Frontal cortex (tissue), 4 donors: ENCODE measurements around the gene ZNF592. TPM values are rescaled to one million over a fixed set of nuclear protein-coding genes. Genes with fewer than 3 reads are reported as not detected.
"Not testable (repeated sequence)": the region's sequence is repeated elsewhere in the genome, so short reads cannot be mapped to it uniquely, and the experiment has no call there.

ENCODE experiments used
- DNase-seq, 2 donors: peaks; one replicate each; pipeline ENCODE4 v3.0.0; 2012; ENCODE audit warnings: low spot score in 2 of 2
- FAIRE-seq: peaks from 2 replicates; lab custom pipeline; 2012; peaks lifted over from hg19 to GRCh38; lab: Jason Lieb, UNC
- small RNA-seq: library from RNA; depleted of rRNA; stranded (forward); fragments of <200 nt; gene quantifications from one replicate; pipeline ENCODE3, GENCODE V24; 2014
- total RNA-seq: library from RNA; depleted of rRNA; stranded (reverse); fragments of >200 nt; gene quantifications from one replicate; pipeline ENCODE4 v1.2.3, GENCODE V29; 2014
- donor health status: control.
- donor health status: control.
- donor health status: control.

The ZNF592 gene
- total RNA-seq, 1 donor from 2014 or later, result 4.5 TPM

DNA sequence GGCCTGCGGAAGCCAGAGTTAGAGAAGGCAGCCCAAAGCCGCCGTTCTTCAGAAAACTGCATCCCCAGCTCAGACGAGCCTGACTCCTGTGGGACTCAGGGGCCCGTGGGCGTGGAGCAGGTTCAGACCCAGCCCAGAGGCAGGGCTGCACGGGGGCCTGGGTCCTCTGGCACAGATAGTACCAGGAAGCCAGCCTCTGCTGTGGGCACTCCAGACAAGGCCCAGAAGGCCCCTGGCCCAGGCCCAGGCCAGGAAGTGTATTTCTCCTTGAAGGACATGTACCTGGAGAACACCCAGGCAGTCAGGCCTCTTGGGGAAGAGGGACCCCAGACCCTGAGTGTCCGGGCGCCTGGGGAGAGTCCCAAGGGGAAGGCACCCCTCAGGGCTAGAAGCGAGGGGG is 91.9 kb downstream of the ZNF592 start:
- no peak for FAIRE-seq
- no peak for DNase-seq

GRCh38 chr15:84840741-84841429 is 92.5 kb downstream of the ZNF592 start:
- DNase-seq (no peak), FAIRE-seq (no peak)

GRCh38 chr15:84842781-84843180 is 94.4 kb downstream of the ZNF592 start:
- no peak for FAIRE-seq

GRCh38 chr15:84844964-84845363 is 96.6 kb downstream of the ZNF592 start:
- no peak for DNase-seq
- FAIRE-seq, result no peak

More at GRCh38 chr15:84842781-84843180, 94.4 kb downstream of the ZNF592 start:
- no peak for DNase-seq

DNA sequence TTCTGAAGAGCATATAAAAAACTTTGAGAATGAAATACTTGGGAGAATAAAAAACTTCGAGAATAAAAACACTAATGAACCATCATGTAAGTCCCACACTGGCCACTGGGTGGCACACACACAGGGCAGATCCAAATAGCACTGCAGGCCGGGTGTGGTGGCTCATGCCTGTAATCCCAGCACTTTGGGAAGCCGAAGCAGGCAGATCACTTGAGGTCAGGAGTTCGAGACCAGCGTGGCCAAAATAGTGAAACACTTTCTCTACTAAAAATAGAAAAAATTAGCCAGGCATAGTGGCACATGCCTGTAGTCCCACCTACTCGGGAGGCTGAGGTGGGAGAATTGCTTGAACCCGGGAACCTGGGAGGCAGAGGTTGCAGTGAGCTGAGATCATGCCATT is 97.2 kb downstream of the ZNF592 start:
- DNase-seq, FAIRE-seq: not testable (repeated sequence)

- FAIRE-seq, result no peak
- DNase-seq, result no peak
Observed at GRCh38 chr15:84846269-84846668, 97.9 kb downstream of the ZNF592 start.

DNA sequence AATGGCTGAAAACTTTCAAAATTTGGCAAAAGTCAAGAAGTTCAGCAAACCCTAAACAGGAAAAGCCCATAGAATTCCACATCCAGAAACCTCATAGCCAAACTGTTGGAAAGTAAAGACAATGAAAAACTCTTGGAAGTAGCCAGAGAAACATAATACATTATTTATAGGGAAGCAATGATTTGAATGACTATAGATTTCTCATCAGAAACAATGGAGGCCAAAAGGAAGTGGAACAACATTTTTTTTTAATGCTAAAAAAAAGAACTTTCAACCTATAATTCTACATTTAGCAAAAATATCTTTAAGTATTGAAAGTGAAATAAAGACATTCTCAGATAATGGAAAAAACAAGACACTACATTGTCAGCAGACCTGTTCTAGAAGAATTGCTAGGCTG is 99.0 kb downstream of the ZNF592 start:
- DNase-seq (no peak), FAIRE-seq (no peak)

- FAIRE-seq (no peak), DNase-seq (no peak)
Observed at GRCh38 chr15:84852212-84852611, 103.8 kb downstream of the ZNF592 start.

GRCh38 chr15:84855136-84855535 is 106.7 kb downstream of the ZNF592 start:
- DNase-seq, result no peak
- no peak for FAIRE-seq

DNA sequence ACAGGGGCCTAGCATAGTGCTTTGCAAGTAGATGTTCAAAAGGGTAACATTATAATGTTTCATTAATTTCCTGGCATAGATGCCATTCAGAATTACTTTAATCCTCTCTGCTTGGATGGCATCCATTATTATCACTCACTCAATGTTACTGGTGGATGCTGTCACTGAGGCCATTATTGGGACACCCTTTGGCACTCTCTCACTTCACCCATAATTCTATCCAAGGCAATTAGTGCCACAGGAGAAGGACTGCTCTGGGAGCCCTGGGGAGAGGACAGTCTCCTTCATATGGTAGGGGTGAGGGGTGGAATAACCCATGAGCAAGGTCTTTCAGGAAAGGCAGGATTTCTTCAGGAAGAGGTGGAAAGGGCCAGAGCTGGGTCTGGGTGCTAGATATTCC is 107.4 kb downstream of the ZNF592 start:
- FAIRE-seq (no peak), DNase-seq (no peak)

Small RNA genes lying within 50 kb of the gene (small RNA-seq; reads per million reads assigned to genes)
- not detected for gene RF00402

Other genes with a start within 250 kb of the ZNF592 start
- 34.2 TPM for gene ZSCAN2, start 147.6 kb upstream of the ZNF592 start, total RNA-seq
- 24.9 TPM for gene WDR73, start 94.3 kb upstream of the ZNF592 start, total RNA-seq
- gene NMB, start 90.4 kb upstream of the ZNF592 start, total RNA-seq, result 2.4 TPM
- 79.5 TPM for gene SEC11A, start 32.5 kb upstream of the ZNF592 start, total RNA-seq
- 0.82 TPM for gene ALPK3, start 68.8 kb downstream of the ZNF592 start, total RNA-seq
- gene SLC28A1, start 136.1 kb downstream of the ZNF592 start, total RNA-seq, result not detected
- gene PDE8A, start 233.3 kb downstream of the ZNF592 start, total RNA-seq, result 34.6 TPM